IMR-90 (cell line): Measurements from ENCODE around the gene CYTH2. TPM values are rescaled to one million over a fixed set of nuclear protein-coding genes. Genes with fewer than 3 reads are reported as not detected.

Experiments
- ATAC-seq: fragments of 200-7000 bp; cut with Tn5 transposase; 2 replicates; pipeline ENCODE4 v1.9.1; 2020; ENCODE audit warnings: low read depth, mild to moderate bottlenecking, moderate library complexity
- BruUV-seq: library from RNA; stranded (reverse); fragments of 400-500 nt; replicated peaks from 2 replicates; lab custom pipeline; 2021; lab: Mats Ljungman, UMichigan
- CTCF ChIA-PET: fragments of 300-600 bp; formaldehyde crosslinking; extraction: SDS; loops from one replicate; lab custom pipeline; 2021; ENCODE audit warnings: antibody characterized with exemption; lab: Yijun Ruan, JAX
- POLR2A ChIA-PET: fragments of 300-600 bp; sonication (Branson Sonifier 250); formaldehyde crosslinking; loops from one replicate; lab custom pipeline; 2022; ENCODE audit warnings: antibody characterized with exemption; ENCODE audit not compliant: unreplicated experiment; lab: Charles Lee
- DNase-seq: peaks from one replicate; pipeline ENCODE4 v3.0.0; 2013
- H2AFZ ChIP-seq: replicated peaks from 2 replicates; pipeline ENCODE3; 2013; ENCODE audit warnings: low read length, mild to moderate bottlenecking; ENCODE audit not compliant: poor library complexity
- H2AK5ac ChIP-seq: 2 replicates; pipeline ENCODE4 v1.6.1; 2013; ENCODE audit warnings: low read depth, low read length, inconsistent platforms
- H2AK9ac ChIP-seq: replicated peaks from 2 replicates; pipeline ENCODE3; 2013; ENCODE audit warnings: mild to moderate bottlenecking, low read depth, low read length, moderate library complexity; ENCODE audit not compliant: poor library complexity
- H2BK120ac ChIP-seq: 2 replicates; pipeline ENCODE4 v1.6.1; 2013; ENCODE audit warnings: low read depth, low read length, inconsistent platforms
- H2BK15ac ChIP-seq: 3 replicates; pipeline ENCODE4 v1.6.1; 2013; ENCODE audit warnings: low read depth, low read length, inconsistent platforms
- H2BK20ac ChIP-seq: 2 replicates; pipeline ENCODE4 v1.6.1; 2013; ENCODE audit warnings: low read depth, mild to moderate bottlenecking, inconsistent platforms, low read length, moderate library complexity
- H2BK5ac ChIP-seq: 2 replicates; pipeline ENCODE4 v1.6.1; 2013; ENCODE audit warnings: mild to moderate bottlenecking, low read depth, low read length, inconsistent platforms; ENCODE audit not compliant: poor library complexity, severe bottlenecking
- H3K14ac ChIP-seq: replicated peaks from 2 replicates; pipeline ENCODE4 v1.6.1; 2013; ENCODE audit warnings: low read depth, low read length, inconsistent platforms
- H3K18ac ChIP-seq: 2 replicates; pipeline ENCODE4 v1.6.1; 2013; ENCODE audit warnings: low read depth, low read length, control low read depth
- H3K23ac ChIP-seq: 2 replicates; pipeline ENCODE4 v1.6.1; 2013; ENCODE audit warnings: low read depth, low read length, inconsistent platforms
- H3K27ac ChIP-seq: 2 replicates; pipeline ENCODE4 v1.5.1; 2013; ENCODE audit warnings: mild to moderate bottlenecking, control low read depth, low read length; ENCODE audit not compliant: insufficient read depth
- H3K27me3 ChIP-seq: 2 replicates; pipeline ENCODE4 v1.6.1; 2013; ENCODE audit warnings: low read length; ENCODE audit not compliant: control insufficient read depth, insufficient read depth
- H3K36me3 ChIP-seq: 2 replicates; pipeline ENCODE4 v1.6.1; 2013; ENCODE audit warnings: low read length, mixed read lengths; ENCODE audit not compliant: control insufficient read depth, insufficient read depth
- H3K4ac ChIP-seq: 2 replicates; pipeline ENCODE4 v1.6.1; 2013; ENCODE audit warnings: low read depth, low read length, inconsistent platforms
- H3K4me1 ChIP-seq: 2 replicates; pipeline ENCODE4 v1.6.1; 2013; ENCODE audit warnings: low read length, mixed read lengths; ENCODE audit not compliant: control insufficient read depth, insufficient read depth
- H3K4me2 ChIP-seq: 2 replicates; pipeline ENCODE4 v1.6.1; 2013; ENCODE audit warnings: low read depth, mild to moderate bottlenecking, control low read depth, low read length, moderate library complexity
- H3K4me3 ChIP-seq: 2 replicates; pipeline ENCODE4 v1.5.1; 2013; ENCODE audit warnings: low read depth, mild to moderate bottlenecking, control low read depth, low read length, moderate library complexity; ENCODE audit not compliant: insufficient read depth
- H3K56ac ChIP-seq: 2 replicates; pipeline ENCODE4 v1.6.1; 2013; ENCODE audit warnings: low read length, inconsistent platforms; ENCODE audit not compliant: insufficient read depth; ENCODE audit errors: extremely low read depth
- H3K79me1 ChIP-seq, 2 experiments: 2 replicates each; pipeline ENCODE4 v1.6.1; 2013; ENCODE audit warnings: low read length in 2 of 2, inconsistent platforms in 1 of 2, low read depth in 1 of 2
- H3K9ac ChIP-seq: 2 replicates; pipeline ENCODE4 v1.6.1; 2013; ENCODE audit warnings: low read depth, low read length, control low read depth
- H3K9me1 ChIP-seq: 2 replicates; pipeline ENCODE4 v1.6.1; 2013; ENCODE audit warnings: low read length, inconsistent platforms; ENCODE audit not compliant: insufficient read depth
- H3K9me3 ChIP-seq: 2 replicates; pipeline ENCODE4 v1.6.1; 2013; ENCODE audit warnings: low read length; ENCODE audit not compliant: control insufficient read depth, insufficient read depth
- H4K20me1 ChIP-seq: 2 replicates; pipeline ENCODE4 v1.6.1; 2013; ENCODE audit warnings: low read length, inconsistent platforms; ENCODE audit not compliant: insufficient read depth
- H4K5ac ChIP-seq: 2 replicates; pipeline ENCODE4 v1.6.1; 2013; ENCODE audit warnings: mild to moderate bottlenecking, low read depth, low read length, control low read depth
- H4K8ac ChIP-seq, 2 experiments: 2 replicates each; pipeline ENCODE4 v1.6.1; 2013; ENCODE audit warnings: low read depth in 2 of 2, low read length in 2 of 2, control low read depth in 1 of 2, inconsistent platforms in 1 of 2
- H4K91ac ChIP-seq: 2 replicates; pipeline ENCODE4 v1.6.1; 2013; ENCODE audit warnings: low read depth, low read length, inconsistent platforms; ENCODE audit not compliant: insufficient read depth
- CEBPB ChIP-seq: IDR thresholded peaks from 2 replicates; pipeline ENCODE4 v1.6.1; 2012; ENCODE audit warnings: low read depth, low read length, improper control_type of control experiment
- FOS ChIP-seq: fragments of 150-350 bp; IDR thresholded peaks from 2 replicates; pipeline ENCODE4 v1.6.1; 2016; ENCODE audit warnings: low read depth, low read length
- MXI1 ChIP-seq: IDR thresholded peaks from 2 replicates; pipeline ENCODE4 v1.6.1; 2012; ENCODE audit warnings: low read depth, mild to moderate bottlenecking, low read length, moderate library complexity, borderline replicate concordance
- POLR2A ChIP-seq: IDR thresholded peaks from 2 replicates; pipeline ENCODE4 v1.6.1; 2012; ENCODE audit warnings: mild to moderate bottlenecking, low read depth, low read length
- RCOR1 ChIP-seq: IDR thresholded peaks from 2 replicates; pipeline ENCODE4 v1.6.1; 2012; ENCODE audit warnings: mild to moderate bottlenecking, low read length, improper control_type of control experiment; ENCODE audit not compliant: insufficient replicate concordance
- RFX5 ChIP-seq: IDR thresholded peaks from 2 replicates; pipeline ENCODE4 v1.8.0; 2012; ENCODE audit warnings: low read depth, mild to moderate bottlenecking, low read length, moderate library complexity
- SMC3 ChIP-seq: fragments of 150-350 bp; IDR thresholded peaks from 2 replicates; pipeline ENCODE4 v1.6.1; 2016; ENCODE audit warnings: low read depth, mild to moderate bottlenecking, antibody characterized with exemption, low read length, moderate library complexity
- WGBS, 2 experiments: methylation state at CpG; one replicate each; pipeline versions ENCODE4 v1.1.5 to v1.1.7; 2013; ENCODE audit warnings: missing lambda C conversion rate in 2 of 2; ENCODE audit not compliant: insufficient read length in 1 of 2; ENCODE audit errors: extremely low coverage in 2 of 2; 5-methylcytosine and 5-hydroxymethylcytosine counted together
- dilution Hi-C: fragments of 300-500 bp; cut with HindIII; formaldehyde crosslinking; loops from one replicate; pipeline ENCODE4 v1.14.3; 2018; ENCODE audit warnings: low sequenced_read_pairs; ENCODE audit not compliant: unreplicated experiment
- in situ Hi-C: fragments of 300-500 bp; cut with MboI; formaldehyde crosslinking; loops from 3 replicates; pipeline ENCODE4 v1.14.3; 2019; ENCODE audit warnings: low sequenced_read_pairs, inconsistent platforms, mixed read lengths
- intact Hi-C: fragments of 100-400 bp; cut with micrococcal nuclease; formaldehyde crosslinking; loops from 2 replicates; pipeline ENCODE4 v1.10.0; 2022
- polyA plus RNA-seq, 3 experiments: library from polyadenylated mRNA; depleted of rRNA; stranded (reverse); fragments of >200 nt; gene quantifications; 2 replicates each; pipeline ENCODE4 v1.2.3, GENCODE V29; 2012; ENCODE audit warnings: low replicate concordance in 1 of 3
- total RNA-seq: library from RNA; depleted of rRNA; stranded (reverse); fragments of >200 nt; gene quantifications from 2 replicates; pipeline ENCODE4 v1.2.3, GENCODE V29; 2012
- TF ChIP-seq, protein P1 (sequence below): fragments of 150-350 bp; IDR thresholded peaks from 2 replicates; pipeline ENCODE4 v1.6.1; 2016; ENCODE audit warnings: low read depth, mild to moderate bottlenecking, low read length, moderate library complexity, borderline replicate concordance

Gene CYTH2
- total and polyA plus RNA-seq, 2 of the 4 experiments (the other 2 are of a cell fraction) = 35.8 to 62.0 TPM

GRCh38 chr19:48514123-48514458, 44.9 kb downstream of the CYTH2 start (continued):
- TF ChIP-seq RCOR1 (no peak), MXI1 (no peak), RFX5 (no peak), FOS (no peak), POLR2A (no peak), CEBPB (no peak)

DNA sequence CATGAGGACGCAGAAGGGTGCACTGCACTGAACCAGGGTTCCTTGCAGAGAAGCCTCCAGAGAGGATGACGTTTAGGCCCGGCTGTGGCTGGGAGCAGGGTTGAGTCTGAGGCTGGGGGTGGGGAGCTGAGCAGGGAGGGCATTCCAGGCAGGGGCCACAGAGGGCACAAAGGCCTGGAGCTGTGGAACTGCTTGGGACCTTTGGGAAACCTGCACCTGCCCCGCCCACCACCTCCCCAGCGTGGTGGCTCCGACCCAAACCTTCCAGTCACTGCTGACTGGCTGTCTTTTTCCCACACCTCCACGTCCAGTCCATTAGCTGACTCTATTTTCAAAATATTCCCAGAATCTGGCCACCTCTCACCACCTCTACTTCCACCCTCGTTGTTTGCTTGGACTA, 47.4 kb downstream of the CYTH2 start:
- no peak overlapping the region for H3K14ac ChIP-seq
- H2AK5ac ChIP-seq = no peak overlapping the region
- H3K36me3 ChIP-seq = no peaks in the 10 kb centered on the region
- no peak overlapping the region for H3K4me3 ChIP-seq
- no peak overlapping the region for H4K5ac ChIP-seq
- no peak overlapping the region for H3K56ac ChIP-seq
- H3K9ac ChIP-seq = no peak overlapping the region
- BruUV-seq = no TSS peak
- H3K27ac ChIP-seq = no peak overlapping the region
- H4K91ac ChIP-seq = no peak overlapping the region
- ATAC-seq = no peak
- no peak overlapping the region for H4K8ac ChIP-seq
- H3K79me1 ChIP-seq = no peaks in the 10 kb centered on the region
- H2BK5ac ChIP-seq = no peak overlapping the region
- POLR2A ChIA-PET = no interaction called here
- TF ChIP-seq SMC3 (no peak), CEBPB (no peak), RCOR1 (no peak), MXI1 (no peak)
- TF ChIP-seq, protein P1, sequence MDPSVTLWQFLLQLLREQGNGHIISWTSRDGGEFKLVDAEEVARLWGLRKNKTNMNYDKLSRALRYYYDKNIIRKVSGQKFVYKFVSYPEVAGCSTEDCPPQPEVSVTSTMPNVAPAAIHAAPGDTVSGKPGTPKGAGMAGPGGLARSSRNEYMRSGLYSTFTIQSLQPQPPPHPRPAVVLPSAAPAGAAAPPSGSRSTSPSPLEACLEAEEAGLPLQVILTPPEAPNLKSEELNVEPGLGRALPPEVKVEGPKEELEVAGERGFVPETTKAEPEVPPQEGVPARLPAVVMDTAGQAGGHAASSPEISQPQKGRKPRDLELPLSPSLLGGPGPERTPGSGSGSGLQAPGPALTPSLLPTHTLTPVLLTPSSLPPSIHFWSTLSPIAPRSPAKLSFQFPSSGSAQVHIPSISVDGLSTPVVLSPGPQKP = no peak
- no peak overlapping the region for H2BK15ac ChIP-seq
- DNase-seq = no peak
- no peaks in the 10 kb centered on the region for H3K4me1 ChIP-seq
- H3K23ac ChIP-seq = no peak overlapping the region
- H3K9me1 ChIP-seq = no peaks in the 10 kb centered on the region
- no peaks in the 10 kb centered on the region for H3K9me3 ChIP-seq
- intact Hi-C loops (no loop called here), dilution Hi-C loops (no loop called here), in situ Hi-C loops (no loop called here)
- CTCF ChIA-PET = no interaction called here
- H3K18ac ChIP-seq = no peak overlapping the region
- H2BK120ac ChIP-seq = no peak overlapping the region
- 68% methylated on average over 4 of the region's 8 CpGs; no CpG with 5 or more reads in 1 of the 2 experiments for WGBS, 2 experiments
- H3K4ac ChIP-seq = no peak overlapping the region
- H2AK9ac ChIP-seq = peak overlapping the region; percentile 26
- peak overlapping the region; percentile 33 for H2AFZ ChIP-seq
- H3K4me2 ChIP-seq = no peak overlapping the region
- peaks cover 13% of the 10 kb centered on the region for H3K27me3 ChIP-seq
- no peak overlapping the region for H2BK20ac ChIP-seq
- no peaks in the 10 kb centered on the region for H4K20me1 ChIP-seq
